Central memory CD8-positive, alpha-beta T cell (primary cell): ENCODE measurements around the gene LENG8.

Experiments
- ATAC-seq: fragments of 150-1000 bp; cut with Tn5 transposase; replicated peaks from 2 replicates; pipeline ENCODE4 v1.10.0; 2022; ENCODE audit warnings: mild to moderate bottlenecking, moderate FRiP score, moderate number of reproducible peaks; ENCODE audit not compliant: poor library complexity, severe bottlenecking; ENCODE audit errors: extremely low read depth
- DNase-seq, 2 donors: peaks; one replicate each; pipeline ENCODE4 v3.0.0; 2021; ENCODE audit warnings: low spot score in 2 of 2
- H3K27ac Mint-ChIP-seq: one replicate; pipeline ENCODE4 v1.8.0; 2022; ENCODE audit warnings: low read depth, mild to moderate bottlenecking, moderate library complexity, mixed read lengths
- H3K27me3 Mint-ChIP-seq: one replicate; pipeline ENCODE4 v1.8.0; 2022; ENCODE audit warnings: mixed read lengths
- H3K36me3 Mint-ChIP-seq: one replicate; pipeline ENCODE4 v1.8.0; 2022; ENCODE audit warnings: mild to moderate bottlenecking, moderate library complexity, mixed read lengths; ENCODE audit not compliant: insufficient read depth
- H3K4me1 Mint-ChIP-seq: one replicate; pipeline ENCODE4 v1.8.0; 2022; ENCODE audit warnings: mixed read lengths
- H3K4me3 Mint-ChIP-seq: one replicate; pipeline ENCODE4 v1.8.0; 2022; ENCODE audit warnings: mild to moderate bottlenecking, moderate library complexity, mixed read lengths
- H3K9me3 Mint-ChIP-seq: one replicate; pipeline ENCODE4 v1.8.0; 2022; ENCODE audit warnings: mixed read lengths

The LENG8 gene

DNA sequence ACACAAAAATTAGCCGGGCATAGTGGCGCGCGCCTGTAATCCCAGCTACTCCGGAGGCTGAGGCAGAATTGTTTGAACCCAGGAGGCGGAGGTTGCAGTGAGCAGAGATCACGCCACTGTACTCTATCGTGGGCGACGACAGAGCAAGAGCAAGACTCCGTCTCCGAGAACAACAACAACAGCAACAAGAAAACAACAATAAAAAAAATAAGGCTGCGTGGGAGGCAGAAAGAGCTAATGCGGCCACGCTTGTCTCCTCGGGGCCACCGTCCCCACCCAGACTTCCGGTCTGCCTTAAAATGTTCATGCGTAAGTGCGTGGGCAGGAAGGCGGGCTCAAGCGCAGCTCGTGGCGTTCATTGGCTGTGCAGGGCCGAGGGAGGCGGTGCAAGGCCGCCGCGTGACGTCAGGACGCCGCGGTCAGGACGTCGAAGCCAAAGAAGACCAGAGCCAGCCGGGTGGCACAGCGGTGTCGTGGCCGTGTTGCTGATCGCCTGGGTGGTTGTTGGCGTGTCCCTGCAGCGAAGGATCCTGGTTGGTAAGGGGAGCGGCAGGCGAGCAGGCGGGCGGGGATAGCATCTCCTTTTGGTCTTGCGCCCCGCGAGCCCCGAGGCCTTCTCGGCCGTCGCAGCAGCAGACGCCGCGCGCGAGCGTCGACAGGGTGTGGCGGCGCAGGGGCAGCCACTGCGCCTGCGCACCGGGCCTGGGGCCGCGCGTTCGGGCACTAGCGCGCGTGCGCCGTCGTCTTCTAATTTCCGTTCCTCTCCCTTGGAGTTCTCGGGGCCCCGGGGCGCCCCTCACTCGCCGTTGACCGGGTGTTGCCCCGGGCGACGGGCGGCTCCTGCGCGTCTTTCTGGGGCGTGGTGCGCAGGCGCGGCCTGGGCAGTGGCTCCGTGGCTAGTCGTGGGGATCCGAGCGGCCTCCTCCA lies at the start of gene LENG8:
LENG8 (plus strand) TSS at position 426 of the 927 bp plus-strand sequence. CDS start 2,146 bp downstream, outside the sequence.
- Mint-ChIP-seq H3K27me3 (no peaks in the 10 kb centered on the region), H3K27ac (peak within 1 kb of the TSS; percentile 99), H3K4me1 (peaks cover 53% of the 10 kb centered on the region), H3K36me3 (peaks cover 74% of the 10 kb centered on the region), H3K9me3 (no peaks in the 10 kb centered on the region), H3K4me3 (peak within 1 kb of the TSS; percentile 96)
- peak; percentile 95 to 98 for DNase-seq
- peak; percentile 93 for ATAC-seq

DNA sequence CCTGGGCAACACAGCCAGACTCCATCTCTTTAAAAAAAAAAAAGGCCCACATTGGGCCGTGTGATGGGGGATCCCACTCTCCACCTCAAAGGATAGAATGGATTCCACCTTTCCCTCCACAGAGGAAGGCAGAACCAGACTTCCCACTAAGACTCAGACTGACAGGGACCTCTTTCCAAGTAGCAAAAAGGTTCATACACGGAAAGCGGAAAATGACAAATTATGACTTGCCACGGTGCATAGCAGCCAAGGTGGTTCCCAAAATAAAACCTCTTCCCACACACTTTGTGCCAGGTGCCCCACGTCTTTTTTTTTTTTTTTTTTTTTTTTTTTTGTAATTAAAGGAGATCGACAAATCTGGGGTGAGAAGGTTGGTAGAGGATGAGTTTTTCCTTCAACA lies 48.1 kb upstream of the LENG8 start:
- Mint-ChIP-seq H3K4me1 (no peaks in the 10 kb centered on the region), H3K9me3 (no peaks in the 10 kb centered on the region), H3K36me3 (peaks cover 2% of the 10 kb centered on the region), H3K4me3 (no peak overlapping the region), H3K27ac (no peak overlapping the region), H3K27me3 (peaks cover 40% of the 10 kb centered on the region)
- ATAC-seq (no peak), DNase-seq (no peak)

DNA sequence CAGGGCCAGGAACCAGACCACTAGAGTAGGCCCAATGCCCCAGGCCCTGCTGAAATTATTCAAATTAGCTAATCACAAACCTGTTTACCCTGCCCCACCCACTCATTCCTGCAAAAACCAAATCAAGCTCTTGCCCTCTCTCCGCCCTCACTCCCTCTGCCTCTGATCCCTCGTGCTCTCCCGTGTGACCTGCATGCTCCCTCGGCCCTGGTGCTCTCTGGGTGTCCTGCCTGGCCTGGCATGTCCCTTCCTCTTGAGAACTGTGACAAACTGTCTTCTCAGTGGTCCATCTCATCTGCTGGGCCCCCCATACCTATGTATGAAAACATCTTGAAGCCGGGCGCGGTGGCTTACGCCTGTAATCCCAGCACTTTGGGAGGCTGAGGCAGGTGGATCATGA lies 45.9 kb upstream of the LENG8 start:
- no peak overlapping the region for H3K4me3 Mint-ChIP-seq
- H3K4me1 Mint-ChIP-seq = no peaks in the 10 kb centered on the region
- no peak overlapping the region for H3K27ac Mint-ChIP-seq
- peaks cover 31% of the 10 kb centered on the region for H3K27me3 Mint-ChIP-seq
- ATAC-seq = no peak
- peaks cover 1% of the 10 kb centered on the region for H3K9me3 Mint-ChIP-seq
- DNase-seq = no peak
- H3K36me3 Mint-ChIP-seq = peaks cover under 1% of the 10 kb centered on the region

DNA sequence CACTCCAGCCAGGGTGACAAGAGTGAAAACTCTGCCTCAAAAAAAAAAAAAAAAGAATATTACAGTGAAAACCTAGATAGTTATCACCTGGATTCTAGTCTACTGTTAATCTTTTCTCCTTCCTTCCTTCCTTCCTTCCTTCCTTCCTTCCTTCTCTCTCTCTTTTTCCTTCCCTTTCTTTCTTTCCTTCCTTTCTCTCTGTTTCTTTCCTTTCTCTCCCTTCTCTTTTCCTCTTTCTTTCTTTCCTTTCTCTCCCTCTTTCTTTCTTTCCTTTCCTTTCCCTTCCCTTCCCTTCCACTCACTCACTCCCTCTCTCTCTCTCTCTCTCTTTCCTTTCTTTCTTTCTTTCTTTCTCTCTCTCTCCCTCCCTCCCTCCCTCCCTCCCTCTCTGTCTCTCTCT lies 43.4 kb upstream of the LENG8 start:
- Mint-ChIP-seq H3K36me3 (peaks cover 3% of the 10 kb centered on the region), H3K4me3 (no peak overlapping the region), H3K27ac (peak overlapping the region; percentile 29), H3K9me3 (peaks cover 6% of the 10 kb centered on the region), H3K4me1 (no peaks in the 10 kb centered on the region), H3K27me3 (peaks cover 20% of the 10 kb centered on the region)
- no peak for DNase-seq
- no peak for ATAC-seq

DNA sequence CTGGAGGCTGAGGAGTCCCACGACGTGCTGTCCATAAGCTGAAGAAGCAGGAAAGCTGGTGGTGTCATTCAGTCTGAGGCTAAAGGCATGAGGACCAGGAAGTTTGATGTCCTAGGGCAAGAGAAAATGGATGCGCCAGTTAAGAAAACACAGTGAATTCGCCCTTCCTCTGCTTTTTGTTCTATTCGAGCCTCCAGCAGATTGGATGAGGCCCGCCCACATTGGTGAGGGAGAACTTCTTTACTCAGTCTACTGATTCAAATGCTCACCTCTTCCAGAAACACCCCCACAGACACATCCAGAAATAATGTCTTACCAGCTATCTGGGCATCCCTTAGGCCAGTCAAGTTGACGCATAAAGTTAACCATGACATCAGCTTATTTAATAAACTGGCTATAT lies 41.2 kb upstream of the LENG8 start:
- peak overlapping the region; percentile 97 for H3K27ac Mint-ChIP-seq
- peaks cover 6% of the 10 kb centered on the region for H3K9me3 Mint-ChIP-seq
- peaks cover 7% of the 10 kb centered on the region for H3K36me3 Mint-ChIP-seq
- no peak overlapping the region for H3K4me3 Mint-ChIP-seq
- ATAC-seq (no peak), DNase-seq (no peak)
- H3K4me1 Mint-ChIP-seq = no peaks in the 10 kb centered on the region
- peaks cover 18% of the 10 kb centered on the region for H3K27me3 Mint-ChIP-seq

DNA sequence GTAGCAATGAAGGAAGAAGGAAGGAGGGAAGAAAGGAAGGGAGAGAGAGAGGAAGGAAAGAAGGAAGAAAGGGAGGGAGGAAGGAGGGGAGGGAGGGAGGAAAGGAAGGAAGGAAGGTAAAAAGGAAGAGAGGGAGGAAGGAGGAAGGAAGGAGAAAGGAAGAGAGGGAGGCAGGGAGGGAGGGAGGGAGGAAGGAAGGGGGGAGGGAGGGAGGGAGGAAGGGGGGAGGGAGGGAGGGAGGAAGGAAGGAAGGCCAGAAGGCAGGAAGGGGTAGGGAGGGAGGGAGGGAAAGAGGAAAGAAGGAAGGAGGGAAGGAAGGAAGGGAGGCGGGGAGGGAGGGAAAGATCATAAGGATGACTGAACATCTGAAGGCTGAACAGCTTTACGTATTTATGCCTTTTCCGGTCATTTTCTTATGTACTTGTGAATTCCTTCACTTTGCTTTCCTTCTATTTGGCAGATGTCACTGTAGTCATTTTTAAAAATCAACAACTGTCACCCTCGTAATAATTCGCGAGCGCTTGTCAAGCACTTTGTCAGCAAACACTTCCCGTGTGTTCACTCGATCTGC lies 40.5 kb upstream of the LENG8 start:
- ATAC-seq (no peak), DNase-seq (no peak)
- Mint-ChIP-seq H3K9me3 (peaks cover 6% of the 10 kb centered on the region), H3K27me3 (peaks cover 10% of the 10 kb centered on the region), H3K4me3 (peak overlapping the region; percentile 31), H3K4me1 (no peaks in the 10 kb centered on the region), H3K36me3 (peaks cover 7% of the 10 kb centered on the region), H3K27ac (peak overlapping the region; percentile 97)

DNA sequence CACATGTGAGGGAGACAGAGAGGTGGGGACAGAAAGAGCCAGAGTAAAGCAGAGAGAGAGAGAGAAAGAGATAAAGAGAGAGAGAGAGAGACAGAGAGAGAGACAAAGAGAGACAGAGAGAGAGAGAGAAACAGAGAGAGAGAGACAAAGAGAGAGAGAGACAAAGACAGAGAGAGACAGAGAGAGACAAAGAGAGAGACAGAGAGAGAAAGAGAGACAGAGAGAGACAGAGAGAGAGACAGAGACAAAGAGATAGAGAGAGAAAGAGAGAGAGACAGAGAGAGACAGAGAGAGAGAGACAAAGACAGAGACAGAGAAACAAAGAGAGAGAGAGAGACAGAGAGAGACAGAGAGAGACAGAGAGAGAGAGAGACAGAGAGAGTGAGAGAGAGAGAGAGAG lies 38.0 kb upstream of the LENG8 start:
- ATAC-seq (no peak), DNase-seq (no peak)
- peaks cover 7% of the 10 kb centered on the region for H3K36me3 Mint-ChIP-seq
- H3K9me3 Mint-ChIP-seq = peaks cover 13% of the 10 kb centered on the region
- peak overlapping the region; percentile 1 for H3K27ac Mint-ChIP-seq
- H3K4me1 Mint-ChIP-seq = no peaks in the 10 kb centered on the region
- peaks cover 6% of the 10 kb centered on the region for H3K27me3 Mint-ChIP-seq
- no peak overlapping the region for H3K4me3 Mint-ChIP-seq

DNA sequence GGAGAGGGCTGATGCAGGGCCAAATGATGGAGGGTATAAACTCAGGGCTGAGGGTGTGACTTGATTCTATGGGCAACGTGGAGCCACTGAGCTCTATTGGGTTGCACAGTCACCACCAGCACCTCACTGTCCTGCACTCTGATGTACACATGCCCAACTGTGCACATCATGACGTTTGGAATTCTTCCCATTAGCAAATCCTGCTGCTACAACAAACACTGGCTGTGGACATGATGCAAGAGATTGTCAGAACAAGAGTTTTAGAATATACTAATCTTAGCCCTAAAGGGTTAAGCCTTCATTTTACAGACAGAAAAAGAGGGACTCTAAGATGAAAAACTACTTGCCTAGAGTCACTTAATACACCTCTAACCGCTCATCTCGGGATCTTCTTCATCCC lies 36.1 kb upstream of the LENG8 start:
- Mint-ChIP-seq H3K4me3 (no peak overlapping the region), H3K36me3 (peaks cover 7% of the 10 kb centered on the region), H3K27ac (no peak overlapping the region), H3K27me3 (peaks cover 19% of the 10 kb centered on the region), H3K4me1 (peaks cover 9% of the 10 kb centered on the region), H3K9me3 (peaks cover 13% of the 10 kb centered on the region)
- ATAC-seq = no peak
- no peak for DNase-seq

DNA sequence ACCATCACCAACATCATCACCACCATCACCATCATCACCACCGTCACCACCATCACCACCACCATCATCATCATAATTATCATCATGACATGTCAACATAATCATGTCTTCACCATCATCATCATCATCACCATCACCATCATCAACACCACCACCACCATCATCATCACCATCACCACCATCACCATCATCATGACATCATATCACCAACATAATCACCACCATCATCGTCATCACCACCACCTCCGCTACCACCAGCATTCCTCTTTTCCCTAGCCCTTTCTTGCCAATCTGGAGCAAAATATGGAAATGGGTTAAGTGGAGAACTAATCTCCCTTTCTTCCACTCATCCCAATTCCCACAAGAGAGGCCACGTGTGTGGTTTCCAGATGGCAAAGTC lies 34.8 kb upstream of the LENG8 start:
- no peak for DNase-seq
- Mint-ChIP-seq H3K9me3 (peaks cover 7% of the 10 kb centered on the region), H3K4me1 (peaks cover 15% of the 10 kb centered on the region), H3K4me3 (no peak overlapping the region), H3K36me3 (peaks cover 4% of the 10 kb centered on the region), H3K27ac (no peak overlapping the region), H3K27me3 (peaks cover 27% of the 10 kb centered on the region)
- no peak for ATAC-seq

DNA sequence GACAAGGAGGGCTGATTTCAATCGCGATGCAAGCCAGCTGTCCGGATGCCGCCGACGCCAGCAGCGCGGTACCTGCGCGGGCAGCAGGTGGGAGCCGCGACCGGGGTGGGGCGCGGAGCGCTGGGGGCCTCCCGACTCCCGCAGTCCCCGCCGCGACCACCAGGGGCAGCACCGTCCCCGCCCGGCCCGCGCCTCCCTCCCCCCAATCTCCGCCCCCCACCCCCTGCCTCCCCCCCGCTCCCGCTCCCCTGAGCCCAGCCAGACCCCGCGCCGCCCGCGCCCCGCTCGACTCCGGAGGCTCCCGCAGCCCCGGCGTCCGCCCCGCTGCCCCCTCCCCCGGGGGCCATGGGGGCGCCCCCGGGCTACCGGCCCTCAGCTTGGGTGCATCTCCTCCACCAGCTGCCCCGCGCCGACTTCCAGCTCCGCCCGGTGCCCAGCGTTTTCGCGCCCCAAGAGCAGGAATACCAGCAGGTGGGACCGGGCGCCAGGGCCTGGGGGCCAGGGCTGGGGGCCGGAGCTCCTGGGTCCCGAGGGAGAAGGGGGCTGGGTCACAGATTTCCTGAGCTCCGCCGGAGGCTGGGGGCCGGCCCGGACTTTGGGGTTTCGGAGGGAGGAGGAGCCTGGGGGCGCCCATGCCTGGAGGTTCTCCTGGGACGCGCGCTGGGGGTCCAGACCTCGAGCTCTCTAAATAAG lies 33.6 kb upstream of the LENG8 start, which contains the start of gene TTYH1:
TTYH1 (plus strand) TSS at position 257 of the 693 bp plus-strand sequence; CDS start at position 346, 89 bp downstream.
- Mint-ChIP-seq H3K36me3 (peaks cover 4% of the 10 kb centered on the region), H3K9me3 (peaks cover 7% of the 10 kb centered on the region), H3K27me3 (peaks cover 27% of the 10 kb centered on the region), H3K4me1 (peaks cover 15% of the 10 kb centered on the region), H3K4me3 (no peak within 1 kb of the TSS), H3K27ac (no peak within 1 kb of the TSS)
- ATAC-seq (no peak), DNase-seq (no peak)

DNA sequence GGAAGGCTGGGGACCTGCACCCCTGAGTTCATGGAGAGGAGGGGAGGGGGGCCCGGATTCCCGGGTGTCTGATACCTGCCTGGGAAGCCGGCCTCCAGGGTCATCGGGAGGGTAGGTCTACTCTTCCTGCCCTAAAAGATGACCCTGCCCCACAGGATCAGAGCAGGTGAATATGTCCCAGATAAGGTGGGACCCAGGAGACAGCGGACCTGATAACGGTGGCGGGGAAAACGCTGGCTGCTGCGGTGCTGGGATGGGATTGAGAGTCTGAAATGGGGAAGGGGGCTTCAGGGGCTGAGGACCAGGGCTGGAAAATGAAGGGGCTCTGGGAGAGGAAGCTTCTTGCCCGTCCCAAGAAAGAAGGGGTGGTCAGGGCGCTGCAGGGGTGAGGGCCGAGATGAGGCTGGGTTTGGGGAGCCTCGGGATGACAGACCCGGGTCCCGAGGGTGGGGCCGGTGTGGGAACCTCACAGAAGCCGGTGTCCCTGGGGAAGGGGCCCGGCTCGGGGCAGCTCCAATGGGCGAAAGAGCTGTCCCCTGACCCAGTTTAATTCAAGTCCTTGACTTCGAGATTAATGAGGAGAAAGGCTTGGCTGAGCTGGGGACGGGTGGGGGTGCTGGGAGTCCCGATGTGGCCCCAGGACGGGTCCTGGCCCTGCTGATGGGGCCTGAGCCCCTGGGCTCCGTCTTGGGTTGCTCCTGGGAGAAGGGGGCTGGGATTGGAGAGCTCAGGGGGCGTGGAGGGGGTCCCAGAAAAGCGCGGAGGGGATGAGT lies 32.9 kb upstream of the LENG8 start:
- ATAC-seq (no peak), DNase-seq (no peak)
- Mint-ChIP-seq H3K27me3 (peaks cover 27% of the 10 kb centered on the region), H3K9me3 (peaks cover 7% of the 10 kb centered on the region), H3K27ac (no peak overlapping the region), H3K36me3 (peaks cover 3% of the 10 kb centered on the region), H3K4me3 (no peak overlapping the region), H3K4me1 (peaks cover 15% of the 10 kb centered on the region)
